ENCODE results near the gene BIVM. TPM values are rescaled to one million over a fixed set of nuclear protein-coding genes. Genes with fewer than 3 reads are reported as not detected.

The BIVM gene
- total and polyA plus RNA-seq, 2 experiments from 2014 or later = 3.2 to 4.2 TPM

DNA sequence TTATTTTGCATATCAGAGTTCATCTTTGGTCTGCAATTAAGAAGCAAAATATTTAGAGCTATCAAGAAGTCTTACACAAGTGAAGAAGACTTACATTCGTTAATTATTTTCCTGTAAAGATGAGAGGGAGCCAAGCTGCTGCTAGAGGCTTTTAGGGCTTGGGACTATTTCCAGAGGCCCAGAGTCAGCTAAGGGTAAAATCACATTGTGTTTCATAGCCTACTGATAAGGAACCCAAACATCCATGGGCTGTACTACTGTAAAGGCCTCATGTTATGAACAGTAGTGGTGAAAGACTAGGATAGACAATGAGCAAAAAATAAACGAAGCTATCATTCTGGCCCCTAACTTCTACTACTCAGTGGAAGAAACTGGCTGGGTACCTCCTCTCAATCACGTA is 14.4 kb upstream of the BIVM start:
- peaks cover 21% of the 10 kb centered on the region for H3K9me3 Mint-ChIP-seq
- TF ChIP-seq EZH2phosphoT487 (IDR thresholded peaks at IDR 0.05; ENCODE audit: unreplicated experiment) = no peak
- TF ChIP-seq NANOG (IDR thresholded peaks at IDR 0.05; ENCODE audit: borderline replicate concordance) = no peak
- TF ChIP-seq, protein P1, sequence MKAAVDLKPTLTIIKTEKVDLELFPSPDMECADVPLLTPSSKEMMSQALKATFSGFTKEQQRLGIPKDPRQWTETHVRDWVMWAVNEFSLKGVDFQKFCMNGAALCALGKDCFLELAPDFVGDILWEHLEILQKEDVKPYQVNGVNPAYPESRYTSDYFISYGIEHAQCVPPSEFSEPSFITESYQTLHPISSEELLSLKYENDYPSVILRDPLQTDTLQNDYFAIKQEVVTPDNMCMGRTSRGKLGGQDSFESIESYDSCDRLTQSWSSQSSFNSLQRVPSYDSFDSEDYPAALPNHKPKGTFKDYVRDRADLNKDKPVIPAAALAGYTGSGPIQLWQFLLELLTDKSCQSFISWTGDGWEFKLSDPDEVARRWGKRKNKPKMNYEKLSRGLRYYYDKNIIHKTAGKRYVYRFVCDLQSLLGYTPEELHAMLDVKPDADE (IDR thresholded peaks at IDR 0.05) = no peak
- no peak for TF ChIP-seq ZNF114 (CRISPR knock-in tag; IDR thresholded peaks at IDR 0.05)
- no peak for TF ChIP-seq POLR2AphosphoS5 (IDR thresholded peaks at IDR 0.05; ENCODE audit: low read depth)
- no peak overlapping the region for H3K4me2 ChIP-seq
- peaks cover 5% of the 10 kb centered on the region; the same call in 1 of the 2 replicates for H3K4me1 ChIP-seq (ENCODE audit: insufficient read depth)
- H3K27me3 Mint-ChIP-seq (ENCODE audit: insufficient read depth, low read depth, poor library complexity) = peaks cover 1% of the 10 kb centered on the region
- no peak for DNase-seq (ENCODE audit: low spot score)
- no peaks in the 10 kb centered on the region for H3K27me3 ChIP-seq (ENCODE audit: insufficient read depth)
- no peaks in the 10 kb centered on the region for H3K79me2 ChIP-seq (replicated peaks; ENCODE audit: insufficient read depth)
- no peaks in the 10 kb centered on the region for H3F3A ChIP-seq (replicated peaks; ENCODE audit: low read depth)
- no peak overlapping the region for H3K27ac Mint-ChIP-seq
- no peaks in the 10 kb centered on the region for H4K20me1 ChIP-seq (replicated peaks; ENCODE audit: insufficient read depth)
- no peak for ATAC-seq
- H3K36me3 ChIP-seq (ENCODE audit: insufficient read depth) = peaks cover 4% of the 10 kb centered on the region; the same call in 1 of the 2 replicates
- no peak overlapping the region for H3K27ac ChIP-seq (ENCODE audit: low read depth)
- no peak overlapping the region for H3K4me3 Mint-ChIP-seq
- H3K4me1 Mint-ChIP-seq = peaks cover 7% of the 10 kb centered on the region; the same call in 2 of the 3 replicates
- H2AFZ ChIP-seq = no peak overlapping the region
- H3K36me3 Mint-ChIP-seq (ENCODE audit: low read depth) = peaks cover 46% of the 10 kb centered on the region
- H3K9me2 ChIP-seq (ENCODE audit: insufficient read depth) = no peaks in the 10 kb centered on the region
- no peak overlapping the region for H3K4me3 ChIP-seq

DNA sequence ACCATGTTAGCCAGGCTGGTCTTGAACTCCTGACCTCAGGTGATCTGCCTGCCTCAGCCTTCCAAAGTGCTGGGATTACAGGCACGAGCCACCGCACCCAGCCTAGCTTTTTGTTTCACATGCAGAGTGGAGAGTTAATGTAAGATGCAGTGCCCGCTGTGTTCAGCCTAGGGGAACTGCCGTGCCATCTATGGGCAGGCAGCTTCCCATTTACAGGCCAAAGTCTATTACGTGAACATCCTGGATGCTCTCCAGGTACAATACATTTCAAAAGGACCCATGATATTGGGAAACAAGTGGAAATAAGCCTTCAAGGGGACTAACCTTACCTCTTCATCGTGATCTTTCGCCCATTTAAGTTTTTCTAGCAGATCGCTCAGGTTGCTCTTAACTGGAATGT is 10.2 kb upstream of the BIVM start:
- Histone ChIP-seq H3F3A (replicated peaks; ENCODE audit: low read depth) (no peaks in the 10 kb centered on the region), H3K27ac (ENCODE audit: low read depth) (no peak overlapping the region), H3K79me2 (replicated peaks; ENCODE audit: insufficient read depth) (no peaks in the 10 kb centered on the region), H3K27me3 (ENCODE audit: insufficient read depth) (0 out of 2 replicates have a peak, but pooled peaks cover 3% of the 10 kb centered on the region), H3K4me1 (ENCODE audit: insufficient read depth) (peaks cover 19% of the 10 kb centered on the region), H2AFZ (no peak overlapping the region), H4K20me1 (replicated peaks; ENCODE audit: insufficient read depth) (no peaks in the 10 kb centered on the region), H3K9me2 (ENCODE audit: insufficient read depth) (no peaks in the 10 kb centered on the region), H3K4me3 (no peak overlapping the region), H3K4me2 (no peak overlapping the region), H3K36me3 (ENCODE audit: insufficient read depth) (peaks cover 3% of the 10 kb centered on the region; the same call in 1 of the 2 replicates)
- no peak for DNase-seq (ENCODE audit: low spot score)
- Mint-ChIP-seq H3K27me3 (ENCODE audit: insufficient read depth, low read depth, poor library complexity) (peaks cover 5% of the 10 kb centered on the region), H3K9me3 (no peaks in the 10 kb centered on the region), H3K4me3 (no peak overlapping the region), H3K4me1 (peaks cover 15% of the 10 kb centered on the region), H3K27ac (no peak overlapping the region), H3K36me3 (ENCODE audit: low read depth) (peaks cover 28% of the 10 kb centered on the region; the same call in 2 of the 3 replicates)
- no peak for ATAC-seq
- TF ChIP-seq CREB1 (CRISPR knock-in tag; IDR thresholded peaks at IDR 0.05; ENCODE audit: low read depth) (no peak), ZNF331 (CRISPR knock-in tag; IDR thresholded peaks at IDR 0.05; ENCODE audit: low read depth) (no peak), NANOG (IDR thresholded peaks at IDR 0.05; ENCODE audit: borderline replicate concordance) (no peak), JUNB (IDR thresholded peaks at IDR 0.05; ENCODE audit: unreplicated experiment) (no peak), EZH2phosphoT487 (IDR thresholded peaks at IDR 0.05; ENCODE audit: unreplicated experiment) (no peak)
- TF ChIP-seq, protein P2, sequence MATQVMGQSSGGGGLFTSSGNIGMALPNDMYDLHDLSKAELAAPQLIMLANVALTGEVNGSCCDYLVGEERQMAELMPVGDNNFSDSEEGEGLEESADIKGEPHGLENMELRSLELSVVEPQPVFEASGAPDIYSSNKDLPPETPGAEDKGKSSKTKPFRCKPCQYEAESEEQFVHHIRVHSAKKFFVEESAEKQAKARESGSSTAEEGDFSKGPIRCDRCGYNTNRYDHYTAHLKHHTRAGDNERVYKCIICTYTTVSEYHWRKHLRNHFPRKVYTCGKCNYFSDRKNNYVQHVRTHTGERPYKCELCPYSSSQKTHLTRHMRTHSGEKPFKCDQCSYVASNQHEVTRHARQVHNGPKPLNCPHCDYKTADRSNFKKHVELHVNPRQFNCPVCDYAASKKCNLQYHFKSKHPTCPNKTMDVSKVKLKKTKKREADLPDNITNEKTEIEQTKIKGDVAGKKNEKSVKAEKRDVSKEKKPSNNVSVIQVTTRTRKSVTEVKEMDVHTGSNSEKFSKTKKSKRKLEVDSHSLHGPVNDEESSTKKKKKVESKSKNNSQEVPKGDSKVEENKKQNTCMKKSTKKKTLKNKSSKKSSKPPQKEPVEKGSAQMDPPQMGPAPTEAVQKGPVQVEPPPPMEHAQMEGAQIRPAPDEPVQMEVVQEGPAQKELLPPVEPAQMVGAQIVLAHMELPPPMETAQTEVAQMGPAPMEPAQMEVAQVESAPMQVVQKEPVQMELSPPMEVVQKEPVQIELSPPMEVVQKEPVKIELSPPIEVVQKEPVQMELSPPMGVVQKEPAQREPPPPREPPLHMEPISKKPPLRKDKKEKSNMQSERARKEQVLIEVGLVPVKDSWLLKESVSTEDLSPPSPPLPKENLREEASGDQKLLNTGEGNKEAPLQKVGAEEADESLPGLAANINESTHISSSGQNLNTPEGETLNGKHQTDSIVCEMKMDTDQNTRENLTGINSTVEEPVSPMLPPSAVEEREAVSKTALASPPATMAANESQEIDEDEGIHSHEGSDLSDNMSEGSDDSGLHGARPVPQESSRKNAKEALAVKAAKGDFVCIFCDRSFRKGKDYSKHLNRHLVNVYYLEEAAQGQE (IDR thresholded peaks at IDR 0.05; ENCODE audit: unreplicated experiment) = no peak
- TF ChIP-seq, protein P3, sequence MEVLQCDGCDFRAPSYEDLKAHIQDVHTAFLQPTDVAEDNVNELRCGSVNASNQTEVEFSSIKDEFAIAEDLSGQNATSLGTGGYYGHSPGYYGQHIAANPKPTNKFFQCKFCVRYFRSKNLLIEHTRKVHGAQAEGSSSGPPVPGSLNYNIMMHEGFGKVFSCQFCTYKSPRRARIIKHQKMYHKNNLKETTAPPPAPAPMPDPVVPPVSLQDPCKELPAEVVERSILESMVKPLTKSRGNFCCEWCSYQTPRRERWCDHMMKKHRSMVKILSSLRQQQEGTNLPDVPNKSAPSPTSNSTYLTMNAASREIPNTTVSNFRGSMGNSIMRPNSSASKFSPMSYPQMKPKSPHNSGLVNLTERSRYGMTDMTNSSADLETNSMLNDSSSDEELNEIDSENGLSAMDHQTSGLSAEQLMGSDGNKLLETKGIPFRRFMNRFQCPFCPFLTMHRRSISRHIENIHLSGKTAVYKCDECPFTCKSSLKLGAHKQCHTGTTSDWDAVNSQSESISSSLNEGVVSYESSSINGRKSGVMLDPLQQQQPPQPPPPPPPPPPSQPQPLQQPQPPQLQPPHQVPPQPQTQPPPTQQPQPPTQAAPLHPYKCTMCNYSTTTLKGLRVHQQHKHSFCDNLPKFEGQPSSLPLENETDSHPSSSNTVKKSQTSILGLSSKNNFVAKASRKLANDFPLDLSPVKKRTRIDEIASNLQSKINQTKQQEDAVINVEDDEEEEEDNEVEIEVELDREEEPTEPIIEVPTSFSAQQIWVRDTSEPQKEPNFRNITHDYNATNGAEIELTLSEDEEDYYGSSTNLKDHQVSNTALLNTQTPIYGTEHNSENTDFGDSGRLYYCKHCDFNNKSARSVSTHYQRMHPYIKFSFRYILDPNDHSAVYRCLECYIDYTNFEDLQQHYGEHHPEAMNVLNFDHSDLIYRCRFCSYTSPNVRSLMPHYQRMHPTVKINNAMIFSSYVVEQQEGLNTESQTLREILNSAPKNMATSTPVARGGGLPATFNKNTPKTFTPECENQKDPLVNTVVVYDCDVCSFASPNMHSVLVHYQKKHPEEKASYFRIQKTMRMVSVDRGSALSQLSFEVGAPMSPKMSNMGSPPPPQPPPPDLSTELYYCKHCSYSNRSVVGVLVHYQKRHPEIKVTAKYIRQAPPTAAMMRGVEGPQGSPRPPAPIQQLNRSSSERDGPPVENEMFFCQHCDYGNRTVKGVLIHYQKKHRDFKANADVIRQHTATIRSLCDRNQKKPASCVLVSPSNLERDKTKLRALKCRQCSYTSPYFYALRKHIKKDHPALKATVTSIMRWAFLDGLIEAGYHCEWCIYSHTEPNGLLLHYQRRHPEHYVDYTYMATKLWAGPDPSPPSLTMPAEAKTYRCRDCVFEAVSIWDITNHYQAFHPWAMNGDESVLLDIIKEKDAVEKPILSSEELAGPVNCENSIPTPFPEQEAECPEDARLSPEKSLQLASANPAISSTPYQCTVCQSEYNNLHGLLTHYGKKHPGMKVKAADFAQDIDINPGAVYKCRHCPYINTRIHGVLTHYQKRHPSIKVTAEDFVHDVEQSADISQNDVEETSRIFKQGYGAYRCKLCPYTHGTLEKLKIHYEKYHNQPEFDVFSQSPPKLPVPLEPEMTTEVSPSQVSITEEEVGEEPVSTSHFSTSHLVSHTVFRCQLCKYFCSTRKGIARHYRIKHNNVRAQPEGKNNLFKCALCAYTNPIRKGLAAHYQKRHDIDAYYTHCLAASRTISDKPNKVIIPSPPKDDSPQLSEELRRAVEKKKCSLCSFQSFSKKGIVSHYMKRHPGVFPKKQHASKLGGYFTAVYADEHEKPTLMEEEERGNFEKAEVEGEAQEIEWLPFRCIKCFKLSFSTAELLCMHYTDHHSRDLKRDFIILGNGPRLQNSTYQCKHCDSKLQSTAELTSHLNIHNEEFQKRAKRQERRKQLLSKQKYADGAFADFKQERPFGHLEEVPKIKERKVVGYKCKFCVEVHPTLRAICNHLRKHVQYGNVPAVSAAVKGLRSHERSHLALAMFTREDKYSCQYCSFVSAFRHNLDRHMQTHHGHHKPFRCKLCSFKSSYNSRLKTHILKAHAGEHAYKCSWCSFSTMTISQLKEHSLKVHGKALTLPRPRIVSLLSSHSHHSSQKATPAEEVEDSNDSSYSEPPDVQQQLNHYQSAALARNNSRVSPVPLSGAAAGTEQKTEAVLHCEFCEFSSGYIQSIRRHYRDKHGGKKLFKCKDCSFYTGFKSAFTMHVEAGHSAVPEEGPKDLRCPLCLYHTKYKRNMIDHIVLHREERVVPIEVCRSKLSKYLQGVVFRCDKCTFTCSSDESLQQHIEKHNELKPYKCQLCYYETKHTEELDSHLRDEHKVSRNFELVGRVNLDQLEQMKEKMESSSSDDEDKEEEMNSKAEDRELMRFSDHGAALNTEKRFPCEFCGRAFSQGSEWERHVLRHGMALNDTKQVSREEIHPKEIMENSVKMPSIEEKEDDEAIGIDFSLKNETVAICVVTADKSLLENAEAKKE (CRISPR knock-in tag; IDR thresholded peaks at IDR 0.05) = no peak
